HG03575 (cell line): Measurements from ENCODE around the gene CHST11.
"Not testable (repeated sequence)": the region's sequence is repeated elsewhere in the genome, so short reads cannot be mapped to it uniquely, and the experiment has no call there.

ENCODE experiments used
- ATAC-seq: cut with Tn5 transposase; IDR thresholded peaks from one replicate; pipeline ENCODE4 v1.9.1; 2021; ENCODE audit not compliant: unreplicated experiment, insufficient number of reproducible peaks, low FRiP score; ENCODE audit errors: extremely low read depth

CHST11 gene

DNA sequence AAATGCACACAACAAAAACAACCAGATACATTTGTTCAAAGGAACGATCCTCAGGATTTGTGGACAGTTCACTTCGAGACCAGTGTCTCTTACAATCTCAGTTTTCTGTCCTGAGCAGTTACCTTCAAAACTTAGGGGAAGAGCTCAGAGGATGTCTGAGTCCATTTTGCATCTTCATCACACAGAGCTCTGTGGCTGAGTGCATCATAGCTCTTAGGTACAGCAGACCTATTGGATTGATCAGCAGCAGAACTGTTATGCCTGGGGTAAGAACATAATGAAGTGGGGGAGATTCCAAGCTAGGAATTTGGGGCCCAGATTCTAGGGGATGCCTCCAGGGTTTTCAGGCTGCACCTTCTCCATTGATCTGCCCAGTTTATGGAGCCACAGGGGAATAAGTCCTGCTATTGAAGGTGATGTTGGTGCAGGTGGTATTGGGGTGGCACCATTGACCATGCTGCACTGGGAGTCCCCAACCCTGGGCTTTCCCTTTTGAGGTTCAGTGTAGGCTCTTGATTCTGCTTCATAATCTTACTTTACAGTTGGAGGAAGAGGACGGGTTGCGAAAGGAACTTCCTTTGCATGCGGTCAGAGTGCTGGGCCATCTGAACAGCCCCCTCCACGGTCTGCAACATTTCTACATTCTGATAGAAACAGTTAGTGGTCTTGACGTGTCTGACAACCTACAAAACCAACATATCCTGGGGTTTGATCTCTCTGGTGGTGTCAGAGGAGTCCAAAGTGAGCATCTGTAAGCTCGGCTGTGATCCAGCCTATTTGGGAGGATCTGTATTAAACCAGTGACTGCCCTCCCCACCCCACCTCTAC is 112.8 kb downstream of the CHST11 start:
- peak; percentile 46 for ATAC-seq

DNA sequence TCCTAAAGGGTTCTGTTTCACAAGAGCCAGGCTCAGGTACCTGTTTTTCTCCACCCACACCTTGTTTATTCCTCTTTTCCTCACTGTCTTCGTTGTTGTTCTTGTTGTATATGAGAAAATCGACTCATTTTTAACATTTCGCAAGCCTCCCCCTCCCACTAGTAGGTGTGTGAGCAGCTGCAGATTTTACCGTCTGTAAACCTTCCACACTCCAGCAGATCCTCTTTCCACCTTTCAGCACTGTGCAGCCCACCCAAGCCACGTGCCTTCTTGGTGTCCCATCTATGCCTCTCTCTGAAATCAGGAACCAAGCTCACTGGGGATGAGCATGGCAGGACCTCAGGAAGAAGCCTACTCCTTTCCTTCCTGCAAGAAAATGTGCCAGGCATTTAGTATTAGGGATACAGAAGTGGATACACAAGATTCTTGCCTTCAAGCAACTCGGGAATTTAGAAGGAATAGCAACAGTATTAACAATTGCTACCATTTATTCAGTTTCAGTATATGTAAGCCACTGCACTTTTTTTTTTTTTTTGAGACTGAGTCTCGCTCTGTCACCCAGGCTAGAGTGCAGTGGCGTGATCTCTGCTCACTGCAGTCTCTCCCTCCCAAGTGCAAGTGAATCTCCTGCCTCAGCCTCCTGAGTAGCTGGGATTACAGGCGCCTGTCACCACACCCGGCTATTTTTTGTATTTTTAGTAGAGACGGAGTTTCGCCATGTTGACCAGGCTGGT is 113.6 kb downstream of the CHST11 start:
- peak; percentile 7 for ATAC-seq

DNA sequence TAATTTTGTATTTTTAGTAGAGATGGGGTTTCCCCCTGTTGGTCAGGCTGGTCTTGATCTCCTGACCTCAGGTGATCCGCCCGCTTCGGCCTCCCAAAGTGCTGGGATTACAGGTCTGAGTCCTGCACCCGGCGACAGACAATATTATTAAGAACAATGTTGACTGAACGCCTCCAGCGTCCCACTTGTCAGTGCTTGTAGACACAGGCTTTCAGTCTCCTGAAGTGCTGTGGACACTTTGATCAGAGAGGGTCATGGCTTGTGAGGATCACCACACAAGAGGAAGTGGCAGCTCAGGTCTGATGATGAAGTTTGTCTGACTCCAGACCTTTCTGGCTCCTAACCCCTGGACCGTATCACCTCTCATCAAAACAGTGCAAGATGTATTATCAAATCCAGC is 114.6 kb downstream of the CHST11 start:
- ATAC-seq, result no peak

DNA sequence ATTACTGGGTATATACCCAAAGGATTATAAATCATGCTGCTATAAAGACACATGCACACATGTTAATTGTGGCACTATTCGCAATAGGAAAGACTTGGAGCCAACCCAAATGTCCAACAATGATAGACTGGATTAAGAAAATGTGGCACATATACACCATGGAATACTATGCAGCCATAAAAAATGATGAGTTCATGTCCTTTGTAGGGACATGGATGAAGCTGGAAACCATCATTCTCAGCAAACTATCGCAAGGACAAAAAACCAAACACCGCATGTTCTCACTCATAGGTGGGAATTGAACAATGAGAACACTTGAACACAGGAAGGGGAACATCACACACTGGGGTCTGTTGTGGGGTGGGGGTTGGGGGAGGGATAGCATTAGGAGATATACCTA is 117.6 kb downstream of the CHST11 start:
- not testable (repeated sequence) for ATAC-seq

DNA sequence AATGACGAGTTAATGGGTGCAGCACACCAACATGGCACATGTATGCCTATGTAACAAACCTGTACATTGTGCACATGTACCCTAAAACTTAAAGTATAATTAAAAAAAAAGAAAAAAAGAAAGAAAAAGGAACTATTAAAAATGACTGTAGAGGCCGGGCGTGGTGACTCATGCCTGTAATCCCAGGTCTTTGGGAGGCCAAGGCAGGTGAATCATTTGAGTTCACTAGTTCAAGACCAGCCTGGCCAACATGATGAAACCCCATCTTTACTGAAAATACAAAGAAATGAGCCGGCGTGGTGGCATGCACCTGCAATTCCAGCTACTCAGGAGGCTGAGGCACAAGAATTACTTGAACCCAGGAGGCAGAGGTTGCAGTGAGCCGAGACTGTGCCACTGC is 118.0 kb downstream of the CHST11 start:
- not testable (repeated sequence) for ATAC-seq

DNA sequence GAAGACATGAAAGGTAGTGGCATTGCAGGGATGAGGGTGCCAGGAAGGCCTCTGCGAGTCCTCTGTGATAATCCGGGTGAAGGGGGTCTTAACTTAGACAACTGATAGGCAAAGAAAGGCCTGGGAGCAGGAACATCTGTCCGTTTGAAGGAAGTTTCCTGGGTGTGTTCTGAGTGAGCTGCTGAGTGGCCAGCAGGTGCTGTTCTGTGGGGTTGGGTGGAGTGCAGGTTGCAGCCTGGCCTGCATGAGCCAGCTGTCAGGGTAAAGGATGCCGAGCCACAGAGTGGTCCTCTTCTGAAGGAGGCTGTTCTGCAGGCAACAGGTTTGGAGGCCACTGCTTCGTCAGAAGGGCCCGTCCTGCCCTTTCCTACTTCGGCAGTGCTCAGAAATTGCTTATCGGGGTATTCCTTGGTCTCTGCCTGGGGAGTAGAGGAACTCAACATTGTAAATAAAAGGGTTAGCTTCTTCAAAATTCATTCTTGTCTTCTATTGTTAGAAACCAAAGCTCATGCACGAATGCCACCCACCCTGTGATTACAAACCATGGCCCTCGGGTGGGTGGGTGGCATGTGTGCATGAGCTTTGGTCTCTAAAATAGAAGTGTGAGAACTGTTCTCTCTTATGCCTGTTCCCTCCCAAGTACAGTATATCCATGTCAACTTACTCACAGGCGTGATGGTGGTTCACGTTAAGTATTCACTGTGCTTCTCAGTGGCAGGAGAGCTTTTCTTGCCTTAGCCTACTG is 118.9 kb downstream of the CHST11 start:
- no peak for ATAC-seq

DNA sequence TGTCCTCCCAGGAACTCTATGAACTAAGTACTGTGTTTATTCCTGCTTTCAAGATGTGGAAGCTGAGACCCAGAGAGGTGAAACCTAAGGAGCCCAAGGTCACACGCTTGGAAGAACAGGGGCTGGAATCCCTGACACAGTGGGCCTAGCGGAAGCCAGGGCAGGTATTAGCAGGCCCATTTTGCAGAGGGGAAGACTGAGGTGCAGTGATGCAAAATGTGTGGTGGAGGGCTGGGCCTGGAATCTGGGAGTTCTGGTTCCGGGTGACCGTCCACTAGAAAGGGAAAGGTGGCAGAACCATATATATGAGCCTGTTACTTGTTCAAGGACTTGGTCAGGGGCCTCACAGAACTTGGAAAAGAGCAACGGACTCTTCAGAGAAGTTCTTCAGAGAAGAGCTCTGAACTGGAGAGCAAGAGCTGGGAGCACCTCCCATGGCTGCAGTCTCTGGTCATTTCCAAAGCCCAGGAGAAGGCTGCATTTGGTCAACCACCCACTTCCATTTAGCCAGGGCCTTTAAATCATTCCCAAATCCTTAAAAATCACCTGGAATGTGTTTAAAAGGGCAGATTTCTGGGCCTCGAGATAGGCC is 119.5 kb downstream of the CHST11 start:
- no peak for ATAC-seq

DNA sequence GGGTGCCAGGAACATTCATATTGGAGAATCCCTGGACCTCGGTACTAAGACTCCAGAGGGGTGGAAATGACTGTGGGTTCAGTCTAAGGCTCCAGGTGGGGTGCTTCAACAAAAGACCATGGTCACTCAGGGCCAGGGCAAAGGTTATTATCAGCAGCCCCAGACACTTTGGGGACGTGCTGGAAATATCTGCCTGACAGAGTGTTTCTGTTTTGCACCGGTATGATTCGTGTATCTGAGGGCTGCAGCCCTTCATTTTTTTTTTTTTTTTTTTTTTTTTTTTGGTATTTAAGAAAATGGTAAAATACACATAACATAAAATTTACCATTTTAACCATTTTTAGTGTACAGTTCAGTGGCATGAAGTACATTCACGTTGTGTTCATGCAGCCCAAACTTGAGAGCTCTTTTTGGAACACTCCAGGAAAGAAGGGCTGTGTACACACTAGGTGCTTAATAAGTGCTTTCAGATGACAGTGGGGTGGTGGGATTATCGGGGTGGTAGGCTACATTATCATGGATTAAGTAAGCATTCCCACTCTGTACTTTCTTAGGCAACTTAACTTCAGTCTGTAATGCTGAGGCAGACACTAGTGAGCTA is 120.3 kb downstream of the CHST11 start:
- no peak for ATAC-seq

DNA sequence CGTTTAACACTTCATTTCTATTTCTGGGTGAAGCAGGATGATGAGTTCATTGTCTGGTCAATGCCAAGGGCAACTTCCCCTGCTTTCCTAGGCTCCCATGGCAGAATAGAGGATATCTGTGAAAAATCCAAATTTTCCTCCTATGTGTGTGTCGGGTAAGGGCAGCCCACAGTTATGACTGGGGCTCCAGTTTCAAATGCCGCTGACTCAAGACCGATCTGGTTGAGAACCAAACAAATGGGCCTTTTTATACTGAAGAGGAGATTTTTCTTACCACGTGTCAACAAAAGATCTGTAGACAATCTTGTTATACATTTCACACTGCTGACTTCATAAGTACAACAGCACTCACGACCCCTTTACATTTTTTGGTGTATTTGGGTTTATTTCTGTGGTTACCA is 120.8 kb downstream of the CHST11 start:
- ATAC-seq, result no peak

DNA sequence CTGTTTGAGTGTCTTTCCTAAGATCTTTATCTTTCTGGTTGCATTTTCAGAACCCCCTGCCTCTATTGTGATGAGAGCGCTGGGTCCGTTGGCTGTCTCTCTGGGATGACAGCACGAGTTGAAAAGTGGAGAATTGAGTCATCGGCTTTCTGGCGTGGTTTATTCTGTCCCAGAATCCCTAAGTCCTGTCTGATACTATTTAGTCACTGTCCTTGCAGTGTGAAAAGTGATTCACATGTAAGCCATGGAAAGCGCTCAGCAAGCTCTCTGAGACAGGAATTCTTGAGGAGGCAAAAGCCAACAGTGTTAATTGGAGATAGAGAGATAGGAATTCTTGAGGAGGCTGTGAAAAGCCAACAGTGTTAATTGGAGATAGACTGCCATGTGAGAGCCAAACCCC is 121.7 kb downstream of the CHST11 start:
- no peak for ATAC-seq

DNA sequence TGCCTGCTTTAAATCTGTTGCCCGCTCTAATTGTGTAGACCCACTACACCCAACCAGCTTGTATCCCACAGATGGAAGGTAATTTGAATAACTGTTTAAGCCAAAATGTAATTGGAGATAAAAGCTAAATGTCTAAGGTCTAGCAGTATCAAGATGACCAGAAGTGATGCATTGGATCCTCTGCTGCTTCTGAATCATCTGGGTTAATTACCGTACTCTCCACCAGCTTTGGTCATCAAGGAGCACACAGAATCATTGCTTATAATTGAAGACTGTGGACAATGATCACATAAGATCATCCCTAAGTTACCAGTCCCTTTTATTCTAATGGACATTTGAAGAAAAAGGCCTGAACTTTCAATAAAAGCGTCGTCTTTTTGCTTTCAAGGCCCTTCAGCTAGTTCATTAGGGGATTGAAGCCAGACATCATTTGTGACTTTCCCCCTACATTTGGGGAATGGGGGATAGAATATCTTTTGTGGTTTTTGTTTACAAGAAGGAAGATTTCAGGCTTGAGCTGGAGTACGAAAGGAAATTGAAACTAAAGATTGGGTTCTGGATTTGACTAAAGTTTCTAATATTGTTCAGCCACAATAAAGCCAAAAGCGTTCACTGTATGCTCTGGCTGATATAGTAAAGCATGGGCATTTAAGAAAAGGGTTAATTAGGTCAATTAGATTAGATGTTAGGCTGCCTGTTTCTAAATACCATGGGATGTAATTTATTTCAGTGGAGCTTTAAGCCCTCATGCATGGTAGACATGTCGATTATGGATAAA is 123.2 kb downstream of the CHST11 start:
- no peak for ATAC-seq

DNA sequence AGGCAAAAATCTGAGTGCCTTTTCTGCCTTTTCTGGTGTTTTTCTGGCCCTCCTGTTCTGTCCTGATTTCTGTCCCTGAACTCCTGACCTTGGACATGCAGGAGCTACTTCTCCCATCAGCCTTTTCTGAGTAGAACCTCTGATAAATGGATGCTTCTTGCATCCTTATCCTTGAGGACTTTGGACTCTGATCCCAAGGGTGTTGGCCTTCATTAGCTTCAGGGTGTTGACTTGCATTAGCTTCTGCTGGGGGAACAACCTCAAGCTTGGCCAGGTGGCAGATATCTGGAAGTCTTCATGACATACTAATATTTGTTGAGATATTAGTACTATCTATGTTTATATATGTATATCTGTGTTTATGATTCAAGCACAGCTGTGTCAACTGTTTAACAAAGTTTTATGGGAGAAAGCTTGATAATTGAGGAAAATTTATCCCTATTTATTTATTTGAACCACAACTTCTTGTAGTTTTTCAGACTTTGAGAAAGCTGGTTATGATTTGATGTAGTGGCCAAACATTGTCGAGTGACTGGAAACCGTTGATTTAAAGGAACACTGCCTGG is 124.3 kb downstream of the CHST11 start:
- ATAC-seq, result no peak

DNA sequence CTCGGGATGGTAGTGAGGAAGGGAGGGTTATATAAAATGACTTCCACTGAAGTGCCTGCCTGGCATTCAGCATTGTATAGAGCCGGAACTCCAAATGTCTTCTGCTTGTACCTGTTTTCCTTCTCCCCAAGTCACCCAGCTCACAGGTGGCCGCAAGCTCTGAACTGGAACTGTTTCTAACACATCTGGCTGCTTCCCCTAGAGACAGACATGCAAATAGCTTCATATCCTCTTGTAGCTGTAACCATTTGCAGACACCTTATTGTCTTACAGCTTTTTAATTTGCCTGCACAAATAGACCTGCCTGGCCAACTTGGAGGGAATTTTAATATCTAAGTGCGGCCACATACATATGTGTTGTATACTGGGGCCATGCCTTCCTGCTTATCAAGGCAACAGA is 126.0 kb downstream of the CHST11 start:
- ATAC-seq, result peak; percentile 68

DNA sequence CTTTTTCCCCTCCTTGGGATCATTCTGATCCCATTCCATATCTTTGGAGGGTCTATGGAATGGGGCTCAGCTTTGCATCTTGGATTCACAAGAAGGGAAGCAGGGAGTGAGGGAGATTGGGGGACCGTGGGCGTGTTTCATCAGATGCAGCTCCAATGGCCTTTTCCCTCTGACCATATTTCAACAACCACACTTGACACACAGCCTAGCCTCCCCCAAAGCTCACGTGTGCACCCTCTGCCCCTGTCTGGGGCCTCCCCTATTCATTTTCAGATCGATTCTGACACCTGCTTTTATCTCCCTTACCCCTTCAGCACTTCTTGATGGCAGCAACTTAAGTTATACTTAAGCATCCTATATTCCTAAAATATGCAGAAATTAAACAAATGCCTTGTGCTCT is 126.6 kb downstream of the CHST11 start:
- no peak for ATAC-seq

DNA sequence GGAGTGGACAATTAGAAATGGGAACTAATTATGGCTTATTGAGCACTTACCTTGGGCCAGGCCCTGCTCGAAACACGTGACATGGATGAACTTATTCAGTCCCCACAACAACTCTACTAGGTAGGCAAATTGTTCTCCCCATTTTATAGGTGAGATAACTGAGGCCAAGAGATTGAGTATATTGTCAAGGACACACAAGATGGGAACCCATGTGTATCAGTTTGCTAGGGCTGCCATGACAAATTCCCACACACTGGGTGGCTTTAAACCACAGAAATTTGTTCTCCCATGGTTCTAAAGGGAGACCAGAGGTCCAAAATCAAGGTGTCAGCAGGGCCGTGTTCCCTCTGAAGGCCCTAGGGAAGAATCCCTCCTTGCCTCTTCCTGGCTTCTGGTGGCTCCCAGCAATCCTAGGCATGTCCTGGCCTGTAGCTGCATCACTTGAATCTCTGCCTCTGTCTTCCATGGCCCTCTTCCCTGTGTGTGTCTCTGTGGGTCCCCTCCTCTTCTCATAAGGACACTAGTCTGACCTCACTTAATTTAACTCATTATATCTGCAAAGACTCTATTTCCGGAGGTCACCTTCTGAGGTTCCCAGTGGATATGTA is 128.8 kb downstream of the CHST11 start:
- no peak for ATAC-seq

DNA sequence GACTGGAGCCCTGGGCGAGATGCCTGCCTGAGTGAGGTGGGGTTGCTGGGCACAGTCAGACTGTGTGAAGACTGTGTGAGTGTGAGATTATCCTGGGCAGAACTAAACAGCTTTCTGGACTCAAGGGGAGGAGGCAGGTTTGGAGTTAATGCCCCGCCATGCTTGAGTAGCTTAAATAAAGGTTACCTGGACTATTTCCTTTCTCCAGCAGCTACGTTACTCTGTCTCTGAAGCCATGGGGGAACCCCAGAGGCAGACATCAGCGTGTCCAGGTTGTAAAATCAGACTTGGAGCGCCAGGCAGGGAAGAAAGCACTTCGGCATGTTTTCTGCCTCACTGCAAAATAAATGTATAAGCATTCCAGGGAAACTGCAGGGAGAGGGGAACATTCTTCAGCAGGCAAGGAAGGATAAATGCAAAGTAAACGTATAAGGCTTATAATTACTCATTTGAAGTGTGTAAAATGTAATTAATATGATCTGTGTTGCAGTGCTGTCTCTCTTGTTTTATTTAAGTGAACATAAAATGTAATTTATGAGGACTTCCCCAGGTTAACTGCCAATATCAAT is 129.7 kb downstream of the CHST11 start:
- no peak for ATAC-seq
